IMR-90 (cell line): ENCODE data around the gene GPHA2. TPM values are rescaled to one million over a fixed set of nuclear protein-coding genes. Genes with fewer than 3 reads are reported as not detected.

ENCODE experiments used
- ATAC-seq: fragments of 200-7000 bp; cut with Tn5 transposase; 2 replicates; pipeline ENCODE4 v1.9.1; 2020; ENCODE audit warnings: low read depth, mild to moderate bottlenecking, moderate library complexity
- BruUV-seq: library from RNA; stranded (reverse); fragments of 400-500 nt; replicated peaks from 2 replicates; lab custom pipeline; 2021; lab: Mats Ljungman, UMichigan
- CTCF ChIA-PET: fragments of 300-600 bp; formaldehyde crosslinking; extraction: SDS; loops from one replicate; lab custom pipeline; 2021; ENCODE audit warnings: antibody characterized with exemption; lab: Yijun Ruan, JAX
- POLR2A ChIA-PET: fragments of 300-600 bp; sonication (Branson Sonifier 250); formaldehyde crosslinking; loops from one replicate; lab custom pipeline; 2022; ENCODE audit warnings: antibody characterized with exemption; ENCODE audit not compliant: unreplicated experiment; lab: Charles Lee
- DNase-seq: peaks from one replicate; pipeline ENCODE4 v3.0.0; 2013
- H2AFZ ChIP-seq: replicated peaks from 2 replicates; pipeline ENCODE3; 2013; ENCODE audit warnings: low read length, mild to moderate bottlenecking; ENCODE audit not compliant: poor library complexity
- H2AK5ac ChIP-seq: 2 replicates; pipeline ENCODE4 v1.6.1; 2013; ENCODE audit warnings: low read depth, low read length, inconsistent platforms
- H2AK9ac ChIP-seq: replicated peaks from 2 replicates; pipeline ENCODE3; 2013; ENCODE audit warnings: mild to moderate bottlenecking, low read depth, low read length, moderate library complexity; ENCODE audit not compliant: poor library complexity
- H2BK120ac ChIP-seq: 2 replicates; pipeline ENCODE4 v1.6.1; 2013; ENCODE audit warnings: low read depth, low read length, inconsistent platforms
- H2BK15ac ChIP-seq: 3 replicates; pipeline ENCODE4 v1.6.1; 2013; ENCODE audit warnings: low read depth, low read length, inconsistent platforms
- H2BK20ac ChIP-seq: 2 replicates; pipeline ENCODE4 v1.6.1; 2013; ENCODE audit warnings: low read depth, mild to moderate bottlenecking, inconsistent platforms, low read length, moderate library complexity
- H2BK5ac ChIP-seq: 2 replicates; pipeline ENCODE4 v1.6.1; 2013; ENCODE audit warnings: mild to moderate bottlenecking, low read depth, low read length, inconsistent platforms; ENCODE audit not compliant: poor library complexity, severe bottlenecking
- H3K14ac ChIP-seq: replicated peaks from 2 replicates; pipeline ENCODE4 v1.6.1; 2013; ENCODE audit warnings: low read depth, low read length, inconsistent platforms
- H3K18ac ChIP-seq: 2 replicates; pipeline ENCODE4 v1.6.1; 2013; ENCODE audit warnings: low read depth, low read length, control low read depth
- H3K23ac ChIP-seq: 2 replicates; pipeline ENCODE4 v1.6.1; 2013; ENCODE audit warnings: low read depth, low read length, inconsistent platforms
- H3K27ac ChIP-seq: 2 replicates; pipeline ENCODE4 v1.5.1; 2013; ENCODE audit warnings: mild to moderate bottlenecking, control low read depth, low read length; ENCODE audit not compliant: insufficient read depth
- H3K27me3 ChIP-seq: 2 replicates; pipeline ENCODE4 v1.6.1; 2013; ENCODE audit warnings: low read length; ENCODE audit not compliant: control insufficient read depth, insufficient read depth
- H3K36me3 ChIP-seq: 2 replicates; pipeline ENCODE4 v1.6.1; 2013; ENCODE audit warnings: low read length, mixed read lengths; ENCODE audit not compliant: control insufficient read depth, insufficient read depth
- H3K4ac ChIP-seq: 2 replicates; pipeline ENCODE4 v1.6.1; 2013; ENCODE audit warnings: low read depth, low read length, inconsistent platforms
- H3K4me1 ChIP-seq: 2 replicates; pipeline ENCODE4 v1.6.1; 2013; ENCODE audit warnings: low read length, mixed read lengths; ENCODE audit not compliant: control insufficient read depth, insufficient read depth
- H3K4me2 ChIP-seq: 2 replicates; pipeline ENCODE4 v1.6.1; 2013; ENCODE audit warnings: low read depth, mild to moderate bottlenecking, control low read depth, low read length, moderate library complexity
- H3K4me3 ChIP-seq: 2 replicates; pipeline ENCODE4 v1.5.1; 2013; ENCODE audit warnings: low read depth, mild to moderate bottlenecking, control low read depth, low read length, moderate library complexity; ENCODE audit not compliant: insufficient read depth
- H3K56ac ChIP-seq: 2 replicates; pipeline ENCODE4 v1.6.1; 2013; ENCODE audit warnings: low read length, inconsistent platforms; ENCODE audit not compliant: insufficient read depth; ENCODE audit errors: extremely low read depth
- H3K79me1 ChIP-seq, 2 experiments: 2 replicates each; pipeline ENCODE4 v1.6.1; 2013; ENCODE audit warnings: low read length in 2 of 2, inconsistent platforms in 1 of 2, low read depth in 1 of 2
- H3K9ac ChIP-seq: 2 replicates; pipeline ENCODE4 v1.6.1; 2013; ENCODE audit warnings: low read depth, low read length, control low read depth
- H3K9me1 ChIP-seq: 2 replicates; pipeline ENCODE4 v1.6.1; 2013; ENCODE audit warnings: low read length, inconsistent platforms; ENCODE audit not compliant: insufficient read depth
- H3K9me3 ChIP-seq: 2 replicates; pipeline ENCODE4 v1.6.1; 2013; ENCODE audit warnings: low read length; ENCODE audit not compliant: control insufficient read depth, insufficient read depth
- H4K20me1 ChIP-seq: 2 replicates; pipeline ENCODE4 v1.6.1; 2013; ENCODE audit warnings: low read length, inconsistent platforms; ENCODE audit not compliant: insufficient read depth
- H4K5ac ChIP-seq: 2 replicates; pipeline ENCODE4 v1.6.1; 2013; ENCODE audit warnings: mild to moderate bottlenecking, low read depth, low read length, control low read depth
- H4K8ac ChIP-seq, 2 experiments: 2 replicates each; pipeline ENCODE4 v1.6.1; 2013; ENCODE audit warnings: low read depth in 2 of 2, low read length in 2 of 2, control low read depth in 1 of 2, inconsistent platforms in 1 of 2
- H4K91ac ChIP-seq: 2 replicates; pipeline ENCODE4 v1.6.1; 2013; ENCODE audit warnings: low read depth, low read length, inconsistent platforms; ENCODE audit not compliant: insufficient read depth
- CEBPB ChIP-seq: IDR thresholded peaks from 2 replicates; pipeline ENCODE4 v1.6.1; 2012; ENCODE audit warnings: low read depth, low read length, improper control_type of control experiment
- CHD1 ChIP-seq: IDR thresholded peaks from 2 replicates; pipeline ENCODE4 v1.6.1; 2012; ENCODE audit warnings: low read depth, low read length, improper control_type of control experiment
- CTCF ChIP-seq: conservative IDR thresholded peaks from 2 replicates; pipeline ENCODE4 v1.5.1; 2012; ENCODE audit warnings: mild to moderate bottlenecking, low read depth, low read length, improper control_type of control experiment
- FOS ChIP-seq: fragments of 150-350 bp; IDR thresholded peaks from 2 replicates; pipeline ENCODE4 v1.6.1; 2016; ENCODE audit warnings: low read depth, low read length
- MAFK ChIP-seq: IDR thresholded peaks from 2 replicates; pipeline ENCODE4 v1.6.1; 2012; ENCODE audit warnings: low read depth, low read length, improper control_type of control experiment
- MAZ ChIP-seq: IDR thresholded peaks from 2 replicates; pipeline ENCODE4 v1.6.1; 2012; ENCODE audit warnings: low read depth, mild to moderate bottlenecking, low read length, improper control_type of control experiment, moderate library complexity, borderline replicate concordance
- MXI1 ChIP-seq: IDR thresholded peaks from 2 replicates; pipeline ENCODE4 v1.6.1; 2012; ENCODE audit warnings: low read depth, mild to moderate bottlenecking, low read length, moderate library complexity, borderline replicate concordance
- NFE2L2 ChIP-seq: fragments of 150-350 bp; IDR thresholded peaks from 2 replicates; pipeline ENCODE4 v1.6.1; 2016; ENCODE audit warnings: low read depth, mild to moderate bottlenecking, low read length
- RAD21 ChIP-seq: IDR thresholded peaks from 2 replicates; pipeline ENCODE4 v1.6.1; 2012; ENCODE audit warnings: low read length, improper control_type of control experiment
- RCOR1 ChIP-seq: IDR thresholded peaks from 2 replicates; pipeline ENCODE4 v1.6.1; 2012; ENCODE audit warnings: mild to moderate bottlenecking, low read length, improper control_type of control experiment; ENCODE audit not compliant: insufficient replicate concordance
- RFX5 ChIP-seq: IDR thresholded peaks from 2 replicates; pipeline ENCODE4 v1.8.0; 2012; ENCODE audit warnings: low read depth, mild to moderate bottlenecking, low read length, moderate library complexity
- SMC3 ChIP-seq: fragments of 150-350 bp; IDR thresholded peaks from 2 replicates; pipeline ENCODE4 v1.6.1; 2016; ENCODE audit warnings: low read depth, mild to moderate bottlenecking, antibody characterized with exemption, low read length, moderate library complexity
- WGBS, 2 experiments: methylation state at CpG; one replicate each; pipeline versions ENCODE4 v1.1.5 to v1.1.7; 2013; ENCODE audit warnings: missing lambda C conversion rate in 2 of 2; ENCODE audit not compliant: insufficient read length in 1 of 2; ENCODE audit errors: extremely low coverage in 2 of 2; 5-methylcytosine and 5-hydroxymethylcytosine counted together
- dilution Hi-C: fragments of 300-500 bp; cut with HindIII; formaldehyde crosslinking; loops from one replicate; pipeline ENCODE4 v1.14.3; 2018; ENCODE audit warnings: low sequenced_read_pairs; ENCODE audit not compliant: unreplicated experiment
- in situ Hi-C: fragments of 300-500 bp; cut with MboI; formaldehyde crosslinking; loops from 3 replicates; pipeline ENCODE4 v1.14.3; 2019; ENCODE audit warnings: low sequenced_read_pairs, inconsistent platforms, mixed read lengths
- intact Hi-C: fragments of 100-400 bp; cut with micrococcal nuclease; formaldehyde crosslinking; loops from 2 replicates; pipeline ENCODE4 v1.10.0; 2022
- polyA plus RNA-seq, 3 experiments: library from polyadenylated mRNA; depleted of rRNA; stranded (reverse); fragments of >200 nt; gene quantifications; 2 replicates each; pipeline ENCODE4 v1.2.3, GENCODE V29; 2012; ENCODE audit warnings: low replicate concordance in 1 of 3
- total RNA-seq: library from RNA; depleted of rRNA; stranded (reverse); fragments of >200 nt; gene quantifications from 2 replicates; pipeline ENCODE4 v1.2.3, GENCODE V29; 2012
- TF ChIP-seq, protein P1 (sequence below): fragments of 150-350 bp; IDR thresholded peaks from 2 replicates; pipeline ENCODE4 v1.6.1; 2017; ENCODE audit warnings: mild to moderate bottlenecking, antibody characterized with exemption, low read length, low read depth
- TF ChIP-seq, protein P2 (sequence below): fragments of 150-350 bp; IDR thresholded peaks from 2 replicates; pipeline ENCODE4 v1.6.1; 2016; ENCODE audit warnings: low read depth, mild to moderate bottlenecking, low read length, moderate library complexity, borderline replicate concordance

GPHA2 gene
- total and polyA plus RNA-seq, 2 of the 4 experiments (the other 2 are of a cell fraction): not detected

- Histone ChIP-seq H2BK120ac (no peak overlapping the region; the same call in 1 of the 2 replicates), H4K8ac (no peak overlapping the region), H3K9me3 (no peaks in the 10 kb centered on the region), H2AK9ac (peak overlapping the region; percentile 82), H3K18ac (no peak overlapping the region), H3K23ac (no peak overlapping the region), H3K9ac (no peak overlapping the region), H3K27ac (no peak overlapping the region), H3K4me1 (no peaks in the 10 kb centered on the region), H2AK5ac (peak overlapping the region; percentile 78), H2AFZ (peak overlapping the region; percentile 69), H3K4ac (peak overlapping the region; percentile 40), H2BK20ac (no peak overlapping the region), H3K9me1 (no peaks in the 10 kb centered on the region), H2BK15ac (no peak overlapping the region), H4K91ac (no peak overlapping the region), H3K4me2 (no peak overlapping the region), H2BK5ac (no peak overlapping the region), H3K56ac (no peak overlapping the region), H3K27me3 (no peaks in the 10 kb centered on the region), H3K4me3 (no peak overlapping the region), H4K20me1 (peaks cover 4% of the 10 kb centered on the region; the same call in 1 of the 2 replicates), H3K36me3 (peaks cover 22% of the 10 kb centered on the region; the same call in 1 of the 2 replicates), H4K5ac (no peak overlapping the region), H3K79me1 (no peaks in the 10 kb centered on the region), H3K14ac (no peak overlapping the region)
- WGBS, 2 experiments: no CpG with 5 or more reads among the region's 14 CpGs
- in situ Hi-C loops (loop anchor here (5.0 kb wide), 1 partner anchor 47 kb away; no protein-coding TSS in a partner anchor), intact Hi-C loops (loop anchor here (1.0 kb wide), 1 partner anchor 47 kb away; no protein-coding TSS in a partner anchor), dilution Hi-C loops (no loop called here)
- TF ChIP-seq CEBPB (no peak), CHD1 (no peak), MAZ (0 out of 2 replicates have a peak, but pooled peaks have one; percentile 42), RCOR1 (no peak), RAD21 (peak; percentile 85), MAFK (no peak), RFX5 (no peak), MXI1 (no peak), CTCF (peak; percentile 89), SMC3 (peak; percentile 95), FOS (no peak), NFE2L2 (no peak)
- TF ChIP-seq, protein P1, sequence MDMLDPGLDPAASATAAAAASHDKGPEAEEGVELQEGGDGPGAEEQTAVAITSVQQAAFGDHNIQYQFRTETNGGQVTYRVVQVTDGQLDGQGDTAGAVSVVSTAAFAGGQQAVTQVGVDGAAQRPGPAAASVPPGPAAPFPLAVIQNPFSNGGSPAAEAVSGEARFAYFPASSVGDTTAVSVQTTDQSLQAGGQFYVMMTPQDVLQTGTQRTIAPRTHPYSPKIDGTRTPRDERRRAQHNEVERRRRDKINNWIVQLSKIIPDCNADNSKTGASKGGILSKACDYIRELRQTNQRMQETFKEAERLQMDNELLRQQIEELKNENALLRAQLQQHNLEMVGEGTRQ: no peak
- TF ChIP-seq, protein P2, sequence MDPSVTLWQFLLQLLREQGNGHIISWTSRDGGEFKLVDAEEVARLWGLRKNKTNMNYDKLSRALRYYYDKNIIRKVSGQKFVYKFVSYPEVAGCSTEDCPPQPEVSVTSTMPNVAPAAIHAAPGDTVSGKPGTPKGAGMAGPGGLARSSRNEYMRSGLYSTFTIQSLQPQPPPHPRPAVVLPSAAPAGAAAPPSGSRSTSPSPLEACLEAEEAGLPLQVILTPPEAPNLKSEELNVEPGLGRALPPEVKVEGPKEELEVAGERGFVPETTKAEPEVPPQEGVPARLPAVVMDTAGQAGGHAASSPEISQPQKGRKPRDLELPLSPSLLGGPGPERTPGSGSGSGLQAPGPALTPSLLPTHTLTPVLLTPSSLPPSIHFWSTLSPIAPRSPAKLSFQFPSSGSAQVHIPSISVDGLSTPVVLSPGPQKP: no peak
- ATAC-seq (peak; percentile 93), DNase-seq (peak; percentile 51)
- ChIA-PET CTCF (interaction anchor here (0.7 to 2.2 kb wide), 4 partner anchors 39 to 103 kb away, joined by 3 to 14 read pairs (median 4); partner anchors contain the start of gene BATF2), POLR2A (no interaction called here)
- no TSS peak for BruUV-seq
These were observed 41.5 kb downstream of the GPHA2 start for GRCh38 chr11:64894070-64894811.
